ENCODE measurements around the gene OR2M3. TPM values are rescaled to one million over a fixed set of nuclear protein-coding genes. Genes with fewer than 3 reads are reported as not detected.

The OR2M3 gene, protein sequence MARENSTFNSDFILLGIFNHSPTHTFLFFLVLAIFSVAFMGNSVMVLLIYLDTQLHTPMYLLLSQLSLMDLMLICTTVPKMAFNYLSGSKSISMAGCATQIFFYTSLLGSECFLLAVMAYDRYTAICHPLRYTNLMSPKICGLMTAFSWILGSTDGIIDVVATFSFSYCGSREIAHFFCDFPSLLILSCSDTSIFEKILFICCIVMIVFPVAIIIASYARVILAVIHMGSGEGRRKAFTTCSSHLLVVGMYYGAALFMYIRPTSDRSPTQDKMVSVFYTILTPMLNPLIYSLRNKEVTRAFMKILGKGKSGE
- not detected in 2 replicates for total RNA-seq (2011; cell fraction: chromatin; rRNA removed; ENCODE audit: low replicate concordance)
- total RNA-seq (2011; cell fraction: nucleolus; rRNA removed) = not detected in 2 replicates
- not detected in 2 replicates for total RNA-seq (2011; cell fraction: nucleoplasm; rRNA removed)
- total RNA-seq (2014; rRNA removed) = not detected in 2 replicates
- total RNA-seq (2014; rRNA removed; fragmentation: Illumina TruSeq; extraction: Trizol) = not detected in 2 replicates
- total RNA-seq (2015; rRNA removed; fragmentation: Illumina TruSeq; extraction: Trizol) = not detected in 2 replicates
- not detected in 2 replicates for total RNA-seq (2021)
- polyA plus RNA-seq (2011; rRNA removed) = not detected in 2 replicates
- polyA plus RNA-seq (2011; cell fraction: cytosol; rRNA removed) = not detected in 2 replicates
- not detected in 2 replicates for polyA plus RNA-seq (2011; cell fraction: nucleus; rRNA removed)
- under 0.01 TPM in 1 of 2 replicates, not detected in the other for polyA plus RNA-seq (2012)
- not detected in 2 replicates for polyA plus RNA-seq (2014; fragmentation: Illumina TruSeq; extraction: Trizol)
- not detected for polyA plus RNA-seq (2014; fragmentation: Nextera tagmentation; extraction: Ambion mirVana)
- polyA plus RNA-seq (2014; rRNA removed) = not detected in 2 replicates
- not detected in 2 replicates for polyA minus RNA-seq (2011; rRNA and poly(A)+ RNA removed)
- polyA minus RNA-seq (2011; cell fraction: cytosol; rRNA and poly(A)+ RNA removed) = not detected in 2 replicates
- polyA minus RNA-seq (2011; cell fraction: nucleus; rRNA and poly(A)+ RNA removed) = not detected in 2 replicates
- not detected for Bru-seq, nascent RNA
- BruChase-seq, experiment 1, labeled RNA remaining after a 2-hour chase = not detected
- BruChase-seq, experiment 2, labeled RNA remaining after a 6-hour chase = not detected
- long read RNA-seq, experiment 1 = 0 reads
- long read RNA-seq, experiment 2 = 0 reads
- long read RNA-seq, experiment 3 = 0 reads

DNA sequence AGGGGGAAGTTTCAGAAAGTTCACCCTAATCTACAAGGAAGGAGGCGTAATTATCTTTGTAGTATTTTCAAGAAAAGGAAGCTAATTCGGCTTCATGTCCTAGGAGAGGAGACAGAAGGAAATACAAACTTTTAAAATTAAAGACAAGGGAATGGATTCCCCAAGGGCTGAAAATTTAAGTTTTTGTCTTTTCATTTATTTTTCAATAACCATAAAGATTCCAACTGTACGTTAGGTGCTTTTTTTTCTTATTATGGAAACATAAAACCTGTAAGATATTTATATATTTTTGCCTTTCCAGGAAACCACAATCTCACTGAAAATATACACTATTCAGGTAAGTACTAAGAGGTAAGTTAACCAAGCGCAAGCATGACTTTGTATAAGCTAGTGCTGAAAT, at the start of gene OR2M3:
OR2M3 (plus strand) TSS at position 301 of the 400 bp plus-strand sequence. CDS start 5,803 bp downstream, outside the sequence.
- H3K27ac ChIP-seq (ENCODE audit: extremely low read depth, low read depth, low read length) = no peak within 1 kb of the TSS
- no peak within 1 kb of the TSS for H3K4me3 ChIP-seq
- H3K9me1 ChIP-seq (ENCODE audit: control insufficient read depth, insufficient read depth, low read length) = no peaks in the 10 kb centered on the region
- FAIRE-seq = no peak
- H3K79me2 ChIP-seq (ENCODE audit: control insufficient read depth, insufficient read depth, low read length) = no peaks in the 10 kb centered on the region
- no peak within 1 kb of the TSS for H3K9ac ChIP-seq (ENCODE audit: insufficient read depth in 1 of 2, low read depth in 2 of 2, low read length in 2 of 2)
- H3K4me2 ChIP-seq (ENCODE audit: insufficient read depth, low read length) = no peak within 1 kb of the TSS
- H4K20me1 ChIP-seq (replicated peaks; ENCODE audit: control insufficient read depth, insufficient read depth, low read length) = no peaks in the 10 kb centered on the region
- POLR2A ChIA-PET = no interaction called here
- intact Hi-C loops (cut with micrococcal nuclease) = no loop called here
- in situ Hi-C loops (cut with MboI) = no loop called here
- no peaks in the 10 kb centered on the region for H3K4me1 ChIP-seq (replicated peaks in 1 of 2; ENCODE audit: control insufficient read depth in 2 of 2, insufficient read depth in 2 of 2, low read length in 2 of 2)
- DNase-seq (ENCODE audit: extremely low read depth in 1 of 4, low spot score in 3 of 4) = no peak
- BruUV-seq (replicated peaks) = no TSS peak
- H2AFZ ChIP-seq (ENCODE audit: low read depth, low read length) = no peak within 1 kb of the TSS
- CTCF ChIA-PET (ENCODE audit: low intra/inter-chr PET ratio) = no interaction called here
- no peak for ATAC-seq
- H3K36me3 ChIP-seq (ENCODE audit: control insufficient read depth, insufficient read depth, low read length) = no peaks in the 10 kb centered on the region
- H3K27me3 ChIP-seq (ENCODE audit: control insufficient read depth in 2 of 2, insufficient read depth in 2 of 2, low read length in 2 of 2) = no peaks in the 10 kb centered on the region
- H3K9me3 ChIP-seq (replicated peaks; ENCODE audit: control insufficient read depth, insufficient read depth, low read depth, low read length) = no peaks in the 10 kb centered on the region; the same call in 1 of the 2 replicates
- WGBS (ENCODE audit: insufficient coverage, low coverage, missing lambda C conversion rate) = 2% methylated on average over 4 of the region's 4 CpGs
- TF ChIP-seq DACH1 (IDR thresholded peaks at IDR 0.05; ENCODE audit: partially characterized antibody) (no peak), ZNF780A (CRISPR knock-in tag; IDR thresholded peaks at IDR 0.05) (no peak), BCLAF1 (IDR thresholded peaks at IDR 0.05; ENCODE audit: borderline replicate concordance in 1 of 2, control insufficient read depth in 1 of 2, low read depth in 2 of 2, low read length in 1 of 2) (no peak), HDAC2 (IDR thresholded peaks at IDR 0.05) (no peak), ZC3H4 (CRISPR knock-in tag; IDR thresholded peaks at IDR 0.05; ENCODE audit: borderline replicate concordance) (no peak), MTA1 (IDR thresholded peaks at IDR 0.05; ENCODE audit: borderline replicate concordance) (no peak), HMG20A (CRISPR knock-in tag; conservative IDR thresholded peaks at IDR 0.05) (no peak), ZNF449 (CRISPR knock-in tag; IDR thresholded peaks at IDR 0.05) (no peak), ZNF717 (CRISPR knock-in tag; IDR thresholded peaks at IDR 0.05) (no peak), ZBED1 (IDR thresholded peaks at IDR 0.05) (no peak)
- TF ChIP-seq, protein P1, sequence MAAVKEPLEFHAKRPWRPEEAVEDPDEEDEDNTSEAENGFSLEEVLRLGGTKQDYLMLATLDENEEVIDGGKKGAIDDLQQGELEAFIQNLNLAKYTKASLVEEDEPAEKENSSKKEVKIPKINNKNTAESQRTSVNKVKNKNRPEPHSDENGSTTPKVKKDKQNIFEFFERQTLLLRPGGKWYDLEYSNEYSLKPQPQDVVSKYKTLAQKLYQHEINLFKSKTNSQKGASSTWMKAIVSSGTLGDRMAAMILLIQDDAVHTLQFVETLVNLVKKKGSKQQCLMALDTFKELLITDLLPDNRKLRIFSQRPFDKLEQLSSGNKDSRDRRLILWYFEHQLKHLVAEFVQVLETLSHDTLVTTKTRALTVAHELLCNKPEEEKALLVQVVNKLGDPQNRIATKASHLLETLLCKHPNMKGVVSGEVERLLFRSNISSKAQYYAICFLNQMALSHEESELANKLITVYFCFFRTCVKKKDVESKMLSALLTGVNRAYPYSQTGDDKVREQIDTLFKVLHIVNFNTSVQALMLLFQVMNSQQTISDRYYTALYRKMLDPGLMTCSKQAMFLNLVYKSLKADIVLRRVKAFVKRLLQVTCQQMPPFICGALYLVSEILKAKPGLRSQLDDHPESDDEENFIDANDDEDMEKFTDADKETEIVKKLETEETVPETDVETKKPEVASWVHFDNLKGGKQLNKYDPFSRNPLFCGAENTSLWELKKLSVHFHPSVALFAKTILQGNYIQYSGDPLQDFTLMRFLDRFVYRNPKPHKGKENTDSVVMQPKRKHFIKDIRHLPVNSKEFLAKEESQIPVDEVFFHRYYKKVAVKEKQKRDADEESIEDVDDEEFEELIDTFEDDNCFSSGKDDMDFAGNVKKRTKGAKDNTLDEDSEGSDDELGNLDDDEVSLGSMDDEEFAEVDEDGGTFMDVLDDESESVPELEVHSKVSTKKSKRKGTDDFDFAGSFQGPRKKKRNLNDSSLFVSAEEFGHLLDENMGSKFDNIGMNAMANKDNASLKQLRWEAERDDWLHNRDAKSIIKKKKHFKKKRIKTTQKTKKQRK (IDR thresholded peaks at IDR 0.05; ENCODE audit: borderline replicate concordance, low read depth, low read length) = no peak
